ENCODE measurements around the gene ETS1. TPM values are rescaled to one million over a fixed set of nuclear protein-coding genes. Genes with fewer than 3 reads are reported as not detected.

Gene ETS1
- total RNA-seq, 1 donor from 2014 or later, result 88.0 TPM

DNA sequence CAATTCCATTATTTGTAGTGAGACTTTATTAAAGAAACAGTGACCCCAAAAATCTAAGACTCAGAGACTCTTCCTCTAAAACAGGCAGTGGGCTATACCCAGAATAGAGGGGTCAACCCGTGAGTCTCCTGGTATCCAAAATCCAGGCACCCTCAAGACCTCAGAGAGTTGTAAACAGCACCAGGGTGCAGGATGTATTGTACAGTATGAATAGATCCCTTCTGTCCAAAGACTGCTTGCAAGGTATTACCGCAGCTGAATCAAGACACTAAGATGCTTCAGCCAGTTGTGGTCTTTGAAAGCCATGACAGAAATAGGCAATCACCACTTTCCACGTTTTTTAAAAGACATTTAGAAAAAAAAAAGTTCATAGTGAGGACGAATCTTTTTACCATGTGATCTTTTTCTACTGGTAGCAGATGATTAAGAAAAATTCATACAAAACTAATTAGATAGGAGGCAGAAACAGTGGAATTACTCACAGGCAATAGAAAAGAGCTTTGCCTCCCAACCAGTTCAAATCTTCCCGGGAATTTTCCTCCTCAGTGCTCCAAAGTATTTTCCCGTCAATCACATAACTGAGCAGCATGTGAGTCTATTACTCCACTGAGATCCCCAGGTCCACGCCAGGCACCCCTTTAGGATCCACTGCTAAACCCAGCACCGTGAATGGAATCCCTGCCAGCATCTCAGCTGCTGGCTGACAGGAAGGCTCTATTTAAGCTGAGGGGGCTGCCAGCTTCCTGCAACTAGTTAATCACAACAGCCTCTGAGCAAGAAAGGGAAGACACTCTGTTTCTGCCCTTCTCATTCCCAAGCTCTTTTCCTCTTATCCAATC lies 113.1 kb downstream of the ETS1 start:
- Histone ChIP-seq H3K4me3 (no peak overlapping the region), H3K36me3 (peaks cover 20 to 47% of the 10 kb centered on the region in 2 donors), H3K9me3 (no peaks in the 10 kb centered on the region), H3K27me3 (no peaks in the 10 kb centered on the region), H3K4me1 (peaks cover 0 to 11% of the 10 kb centered on the region in 2 donors), H3K27ac (peak overlapping the region; percentile 13 to 21)
- intact Hi-C loops (cut with DNase I), result loop anchor here (5.0 kb wide), 1 partner anchor 153 kb away; no protein-coding TSS in a partner anchor
- no peak for DNase-seq (ENCODE audit: low spot score in 2 of 2)
- TF ChIP-seq, protein P1, sequence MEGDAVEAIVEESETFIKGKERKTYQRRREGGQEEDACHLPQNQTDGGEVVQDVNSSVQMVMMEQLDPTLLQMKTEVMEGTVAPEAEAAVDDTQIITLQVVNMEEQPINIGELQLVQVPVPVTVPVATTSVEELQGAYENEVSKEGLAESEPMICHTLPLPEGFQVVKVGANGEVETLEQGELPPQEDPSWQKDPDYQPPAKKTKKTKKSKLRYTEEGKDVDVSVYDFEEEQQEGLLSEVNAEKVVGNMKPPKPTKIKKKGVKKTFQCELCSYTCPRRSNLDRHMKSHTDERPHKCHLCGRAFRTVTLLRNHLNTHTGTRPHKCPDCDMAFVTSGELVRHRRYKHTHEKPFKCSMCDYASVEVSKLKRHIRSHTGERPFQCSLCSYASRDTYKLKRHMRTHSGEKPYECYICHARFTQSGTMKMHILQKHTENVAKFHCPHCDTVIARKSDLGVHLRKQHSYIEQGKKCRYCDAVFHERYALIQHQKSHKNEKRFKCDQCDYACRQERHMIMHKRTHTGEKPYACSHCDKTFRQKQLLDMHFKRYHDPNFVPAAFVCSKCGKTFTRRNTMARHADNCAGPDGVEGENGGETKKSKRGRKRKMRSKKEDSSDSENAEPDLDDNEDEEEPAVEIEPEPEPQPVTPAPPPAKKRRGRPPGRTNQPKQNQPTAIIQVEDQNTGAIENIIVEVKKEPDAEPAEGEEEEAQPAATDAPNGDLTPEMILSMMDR (IDR thresholded peaks at IDR 0.05), result no peak

DNA sequence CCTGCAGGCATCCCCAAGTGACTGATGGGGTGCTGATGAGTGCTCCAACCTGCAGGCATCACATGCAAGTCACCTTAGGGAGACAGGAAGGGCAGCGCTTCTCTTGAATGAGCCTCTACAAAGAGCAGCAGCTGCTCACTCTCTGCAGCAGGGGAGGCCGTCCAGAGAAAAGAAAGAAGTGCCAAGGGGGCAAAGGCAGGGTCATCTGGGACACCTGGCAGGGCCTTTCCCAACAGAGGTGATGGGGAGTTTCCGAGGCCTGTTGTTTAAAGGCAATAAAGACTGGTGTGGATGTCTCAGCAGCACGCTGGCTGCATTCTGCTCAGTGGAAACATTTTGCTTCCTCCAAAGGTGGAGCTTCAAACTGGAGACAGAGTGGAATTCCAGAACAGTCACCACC lies 113.7 kb downstream of the ETS1 start:
- no peak overlapping the region for H3K27ac ChIP-seq

DNA sequence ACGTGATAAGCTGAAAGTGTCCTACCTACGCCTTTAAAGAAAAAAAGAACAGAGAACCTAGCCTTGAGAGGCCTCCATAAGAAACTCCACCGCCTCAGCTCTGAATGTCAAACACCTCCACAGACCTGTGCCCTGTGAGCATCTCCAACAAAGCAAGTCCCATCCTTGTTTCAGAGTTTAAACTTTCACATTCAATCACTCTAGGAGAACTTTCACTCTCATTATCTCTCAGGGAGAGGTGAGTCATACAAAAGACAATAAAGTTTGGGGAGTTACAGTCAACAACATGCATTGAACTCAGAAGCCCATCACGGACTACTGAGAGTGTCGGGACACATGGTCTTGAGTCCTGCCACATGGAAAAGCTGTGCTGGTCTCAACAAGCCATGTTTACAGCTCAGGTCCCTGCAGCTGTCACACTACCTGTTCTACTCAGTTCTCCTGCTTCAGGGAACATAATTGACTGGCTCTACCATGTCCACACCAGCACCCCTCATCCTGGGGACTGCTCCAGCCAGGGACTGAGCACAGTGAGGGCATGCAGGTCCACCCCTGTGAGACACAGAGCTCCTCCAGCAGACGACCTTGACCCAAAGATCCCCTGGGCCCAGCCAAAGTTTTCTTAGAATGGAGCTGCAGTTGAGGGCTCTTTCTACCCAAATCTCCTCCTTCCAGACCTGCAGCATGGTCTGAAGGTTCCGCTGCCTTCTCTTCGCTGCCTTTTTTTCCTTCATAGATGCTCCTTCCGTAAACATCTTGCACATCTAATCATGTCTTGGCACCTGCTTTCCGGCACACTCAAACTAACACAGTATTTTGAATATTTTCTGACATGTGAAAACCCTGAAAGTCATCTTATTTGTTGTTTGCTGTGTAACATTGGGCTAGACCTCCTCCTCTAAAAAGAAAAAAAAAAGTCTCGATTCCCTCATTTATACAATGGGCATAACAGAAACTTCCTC lies 114.9 kb downstream of the ETS1 start:
- H3K4me1 ChIP-seq, result peaks cover 6 to 20% of the 10 kb centered on the region in 2 donors
- H3K27ac ChIP-seq, result peak overlapping the region in 1 of 2 donors; percentile 18
- H3K4me3 ChIP-seq, result no peak overlapping the region
- no peak for DNase-seq (ENCODE audit: low spot score in 2 of 2)
- intact Hi-C loops (cut with DNase I), result loop anchor here (5.0 kb wide), 1 partner anchor 155 kb away; no protein-coding TSS in a partner anchor
- H3K36me3 ChIP-seq, result peaks cover 14 to 32% of the 10 kb centered on the region in 2 donors
- TF ChIP-seq, protein P1 (IDR thresholded peaks at IDR 0.05), result no peak
- H3K9me3 ChIP-seq, result no peaks in the 10 kb centered on the region
- no peaks in the 10 kb centered on the region for H3K27me3 ChIP-seq

More for the DNA sequence above, 113.7 kb downstream of the ETS1 start:
- H3K27me3 ChIP-seq, result no peaks in the 10 kb centered on the region
- intact Hi-C loops (cut with DNase I), result loop anchor here (5.0 kb wide), 1 partner anchor 154 kb away; no protein-coding TSS in a partner anchor
- no peaks in the 10 kb centered on the region for H3K9me3 ChIP-seq
- TF ChIP-seq, protein P1 (IDR thresholded peaks at IDR 0.05), result no peak
- H3K4me1 ChIP-seq, result peaks cover 0 to 11% of the 10 kb centered on the region in 2 donors
- H3K4me3 ChIP-seq, result no peak overlapping the region
- DNase-seq (ENCODE audit: low spot score in 2 of 2), result no peak
- H3K36me3 ChIP-seq, result peaks cover 18 to 42% of the 10 kb centered on the region in 2 donors

DNA sequence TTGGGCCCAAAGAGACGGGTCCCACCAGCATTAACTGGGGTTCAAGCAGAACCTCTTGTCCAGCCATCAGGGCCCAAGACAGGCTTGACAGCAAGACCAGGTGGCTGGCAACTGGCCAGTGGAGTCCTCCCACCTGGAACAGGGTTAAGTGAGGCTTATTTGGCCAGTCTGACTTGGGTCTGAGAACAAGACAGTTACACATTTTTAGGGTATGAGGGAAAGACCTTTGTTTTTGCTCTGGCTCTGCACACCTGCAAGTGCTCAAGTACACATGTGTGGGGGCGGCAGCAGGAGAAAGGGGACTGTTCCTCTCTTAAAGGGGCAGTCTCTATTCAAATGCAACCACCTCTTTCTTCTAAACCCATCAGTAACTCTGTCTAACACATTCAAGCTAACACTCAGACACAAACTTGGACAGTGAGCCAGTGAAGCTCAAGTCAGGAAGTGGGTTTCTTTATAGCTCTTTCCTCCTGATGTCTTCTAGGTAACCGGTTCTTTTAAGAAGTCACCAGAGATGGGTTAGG lies 116.2 kb downstream of the ETS1 start:
- intact Hi-C loops (cut with DNase I), result loop anchor here (5.0 kb wide), 1 partner anchor 156 kb away; no protein-coding TSS in a partner anchor
- TF ChIP-seq, protein P1 (IDR thresholded peaks at IDR 0.05), result no peak
- no peaks in the 10 kb centered on the region for H3K9me3 ChIP-seq
- H3K4me1 ChIP-seq, result peaks cover 6 to 28% of the 10 kb centered on the region in 2 donors
- H3K36me3 ChIP-seq, result peaks cover 12 to 20% of the 10 kb centered on the region in 2 donors
- DNase-seq (ENCODE audit: low spot score in 2 of 2), result no peak
- no peak overlapping the region for H3K27ac ChIP-seq
- no peak overlapping the region for H3K4me3 ChIP-seq
- no peaks in the 10 kb centered on the region for H3K27me3 ChIP-seq

DNA sequence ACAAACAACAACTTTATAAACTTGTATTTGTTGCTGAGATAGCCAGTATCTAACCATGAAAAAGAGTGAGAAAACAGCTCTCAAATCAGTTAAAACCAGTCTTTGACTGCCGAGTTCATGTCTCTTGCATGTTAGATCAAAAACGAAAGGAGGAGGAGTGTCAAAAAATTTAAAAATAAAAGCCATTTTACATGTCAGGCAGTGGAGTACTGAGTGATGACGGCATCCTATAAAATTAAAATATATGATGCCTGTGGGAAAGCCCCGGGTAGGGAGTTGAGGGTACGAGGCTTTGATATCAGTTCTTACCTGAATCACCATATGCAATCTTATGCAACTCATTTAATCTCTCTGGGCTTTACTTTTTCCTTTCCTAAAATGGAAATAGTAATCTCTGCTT lies 117.3 kb downstream of the ETS1 start:
- TF ChIP-seq, protein P1 (IDR thresholded peaks at IDR 0.05), result no peak
- H3K36me3 ChIP-seq, result peaks cover 12 to 14% of the 10 kb centered on the region in 2 donors
- H3K4me3 ChIP-seq, result no peak overlapping the region
- no peaks in the 10 kb centered on the region for H3K27me3 ChIP-seq
- H3K4me1 ChIP-seq, result peaks cover 6 to 32% of the 10 kb centered on the region in 2 donors
- intact Hi-C loops (cut with DNase I), result loop anchor here (5.0 kb wide), 1 partner anchor 157 kb away; no protein-coding TSS in a partner anchor
- H3K27ac ChIP-seq, result peak overlapping the region in 1 of 2 donors; percentile 82
- no peak for DNase-seq (ENCODE audit: low spot score in 2 of 2)
- no peaks in the 10 kb centered on the region for H3K9me3 ChIP-seq
